ENCODE data around the gene KPNA1. TPM values are rescaled to one million over a fixed set of nuclear protein-coding genes. Genes with fewer than 3 reads are reported as not detected.

Gene KPNA1
- polyA plus RNA-seq, 2 of the 4 experiments (the other 2 are of a cell fraction), result 48.1 to 81.8 TPM

GRCh38 chr3:122516846-122517360, 2.2 kb upstream of the KPNA1 start:
- FAIRE-seq, result no peak

GRCh38 chr3:122515870-122516269, 1.1 kb upstream of the KPNA1 start:
- Histone ChIP-seq H3K4me2 (no peak overlapping the region), H3K9me3 (no peaks in the 10 kb centered on the region), H3K4me3 (no peak overlapping the region), H3K4me1 (peaks cover 29% of the 10 kb centered on the region; the same call in 2 of the 3 replicates), H3K27ac (no peak overlapping the region)
- ChIA-PET CTCF (interaction anchor here (0.6 to 1.4 kb wide), 3 partner anchors 29 to 163 kb away, joined by 3 to 4 read pairs (median 3); no protein-coding TSS in a partner anchor), POLR2A (no interaction called here)
- WGBS (ENCODE audit: missing lambda C conversion rate), result 90% methylated on average over 3 of the region's 3 CpGs
- DNase-seq (ENCODE audit: low read depth in 1 of 2, low spot score in 1 of 2) (no peak), FAIRE-seq (no peak), ATAC-seq (no peak)
- TF ChIP-seq MYC (IDR thresholded peaks at IDR 0.05; ENCODE audit: borderline replicate concordance, low read length), result no peak
- no peak for TF ChIP-seq HES2 (IDR thresholded peaks at IDR 0.05)
- no peak for TF ChIP-seq TFCP2L1 (CRISPR knock-in tag; IDR thresholded peaks at IDR 0.05)
- TF ChIP-seq MAFK (IDR thresholded peaks at IDR 0.05; ENCODE audit: partially characterized antibody), result peak; percentile 32
- no peak for TF ChIP-seq NPAS2 (CRISPR knock-in tag; IDR thresholded peaks at IDR 0.05; ENCODE audit: borderline replicate concordance)

More at GRCh38 chr3:122516846-122517360, 2.2 kb upstream of the KPNA1 start:
- CTCF ChIA-PET, result interaction anchor here (0.9 kb wide), 1 partner anchor 162 kb away, joined by 4 read pairs; no protein-coding TSS in a partner anchor
- DNase-seq (ENCODE audit: low read depth in 1 of 2, low spot score in 1 of 2) (no peak), ATAC-seq (no peak)
- POLR2A ChIA-PET, result no interaction called here
- Histone ChIP-seq H3K4me2 (no peak overlapping the region), H3K27ac (no peak overlapping the region), H3K9me3 (no peaks in the 10 kb centered on the region), H3K4me1 (peaks cover 19% of the 10 kb centered on the region; the same call in 2 of the 3 replicates), H3K4me3 (no peak overlapping the region)
- TF ChIP-seq JUNB (IDR thresholded peaks at IDR 0.05) (no peak), TFCP2L1 (CRISPR knock-in tag; IDR thresholded peaks at IDR 0.05) (no peak), CHD4 (IDR thresholded peaks at IDR 0.05; ENCODE audit: borderline replicate concordance) (no peak), E2F6 (IDR thresholded peaks at IDR 0.05; ENCODE audit: borderline replicate concordance, low read depth) (no peak), CHD2 (IDR thresholded peaks at IDR 0.05; ENCODE audit: low read length, partially characterized antibody) (no peak), HDAC2 (IDR thresholded peaks at IDR 0.05) (no peak), ZSCAN20 (CRISPR knock-in tag; IDR thresholded peaks at IDR 0.05) (no peak), ZC3H11A (IDR thresholded peaks at IDR 0.05) (no peak), HEYL (CRISPR knock-in tag; IDR thresholded peaks at IDR 0.05) (no peak), ZFP36 (IDR thresholded peaks at IDR 0.05; ENCODE audit: borderline replicate concordance, partially characterized antibody) (no peak), RNF2 (IDR thresholded peaks at IDR 0.05; ENCODE audit: borderline replicate concordance, low read depth) (no peak), RARB (CRISPR knock-in tag; IDR thresholded peaks at IDR 0.05) (no peak), PHF8 (IDR thresholded peaks at IDR 0.05; ENCODE audit: borderline replicate concordance, low read depth) (no peak), SMC3 (IDR thresholded peaks at IDR 0.05) (no peak)
- 94% methylated on average over 6 of the region's 6 CpGs for WGBS (ENCODE audit: missing lambda C conversion rate)

- Histone ChIP-seq H3K4me2 (peak overlapping the region; percentile 79), H3K27ac (peak overlapping the region; percentile 91 to 100), H3K4me3 (peak overlapping the region; percentile 72), H3K4me1 (peaks cover 35% of the 10 kb centered on the region; the same call in 2 of the 3 replicates), H3K9me3 (no peaks in the 10 kb centered on the region)
- ATAC-seq, result peak in 1 of 2 experiments; percentile 39; a peak in 3 of 6 replicates
- CTCF ChIA-PET, result interaction anchor here (0.9 to 1.4 kb wide), 2 partner anchors 57 to 131 kb away, joined by 3 read pairs; partner anchors contain the start of gene FAM162A
- DNase-seq (ENCODE audit: low read depth in 1 of 2, low spot score in 1 of 2), result no peak
- WGBS (ENCODE audit: missing lambda C conversion rate), result 38% methylated on average over 19 of the region's 19 CpGs
- FAIRE-seq, result no peak
- POLR2A ChIA-PET, result interaction anchor here (0.7 to 1.1 kb wide), 9 partner anchors 9 to 164 kb away, joined by 3 to 9 read pairs (median 4); partner anchors contain the start of genes DTX3L, PARP9 and WDR5B
- TF ChIP-seq ZFP36 (IDR thresholded peaks at IDR 0.05; ENCODE audit: borderline replicate concordance, partially characterized antibody), result no peak
- no peak for TF ChIP-seq MAFK (IDR thresholded peaks at IDR 0.05; ENCODE audit: partially characterized antibody)
- no peak for TF ChIP-seq ZNF302 (CRISPR knock-in tag; IDR thresholded peaks at IDR 0.05)
- TF ChIP-seq ATOH8 (CRISPR knock-in tag; IDR thresholded peaks at IDR 0.05; ENCODE audit: low read depth), result no peak
- no peak for TF ChIP-seq NPAS2 (CRISPR knock-in tag; IDR thresholded peaks at IDR 0.05; ENCODE audit: borderline replicate concordance)
- TF ChIP-seq EHF (CRISPR knock-in tag; IDR thresholded peaks at IDR 0.05), result no peak
- TF ChIP-seq RNF2 (IDR thresholded peaks at IDR 0.05; ENCODE audit: borderline replicate concordance, low read depth), result no peak
- no peak for TF ChIP-seq KDM5A (IDR thresholded peaks at IDR 0.05)
- no peak for TF ChIP-seq ZSCAN20 (CRISPR knock-in tag; IDR thresholded peaks at IDR 0.05)
- TF ChIP-seq USF2 (IDR thresholded peaks at IDR 0.05), result no peak
- TF ChIP-seq EHMT2 (IDR thresholded peaks at IDR 0.05; ENCODE audit: low read depth), result no peak
- TF ChIP-seq ZC3H11A (IDR thresholded peaks at IDR 0.05), result no peak
- TF ChIP-seq REST (IDR thresholded peaks at IDR 0.05), result no peak
Measured at GRCh38 chr3:122515020-122515468, 305 bp upstream of the KPNA1 start.
